ENCODE measurements around the gene PGLYRP1.

DNA sequence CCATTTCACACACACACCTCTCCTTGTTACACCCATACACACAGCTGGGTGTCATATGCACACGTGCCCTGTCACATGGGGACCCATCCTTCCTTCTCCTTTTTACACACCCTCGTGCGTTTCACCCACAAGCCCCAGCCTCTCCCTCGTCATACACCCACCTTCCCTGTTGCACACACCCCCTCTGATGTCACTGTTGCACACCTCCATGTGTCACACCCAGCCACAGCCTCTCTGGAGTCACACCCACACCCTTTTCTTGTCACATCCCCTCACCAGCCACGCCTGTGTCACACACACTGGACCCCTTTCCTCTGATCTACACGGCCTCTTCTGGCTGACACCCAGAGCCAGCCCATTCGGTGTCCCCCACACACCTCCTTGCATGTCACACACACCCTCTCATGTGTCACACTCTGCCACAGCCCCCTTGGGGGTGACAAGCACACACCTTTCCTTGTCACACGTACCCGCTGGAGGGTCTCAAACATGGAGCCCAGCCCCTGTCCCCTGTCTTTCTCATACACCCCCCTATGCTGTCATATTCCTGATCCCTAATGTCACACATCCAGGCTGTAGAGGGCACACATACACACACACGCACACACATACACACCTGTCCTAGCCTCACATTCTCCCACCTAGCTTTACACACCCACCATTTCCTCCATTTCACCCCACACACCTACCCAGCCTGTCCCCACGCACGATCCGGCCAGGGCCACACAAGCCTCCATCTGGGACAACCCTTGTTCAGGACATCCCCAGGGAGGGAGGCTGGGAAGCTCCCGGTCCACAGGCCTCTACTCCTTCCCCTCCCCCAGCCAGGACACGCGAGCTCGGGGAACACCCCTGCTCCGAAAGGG, 50.5 kb downstream of the PGLYRP1 start:
- TF ChIP-seq, protein P1, sequence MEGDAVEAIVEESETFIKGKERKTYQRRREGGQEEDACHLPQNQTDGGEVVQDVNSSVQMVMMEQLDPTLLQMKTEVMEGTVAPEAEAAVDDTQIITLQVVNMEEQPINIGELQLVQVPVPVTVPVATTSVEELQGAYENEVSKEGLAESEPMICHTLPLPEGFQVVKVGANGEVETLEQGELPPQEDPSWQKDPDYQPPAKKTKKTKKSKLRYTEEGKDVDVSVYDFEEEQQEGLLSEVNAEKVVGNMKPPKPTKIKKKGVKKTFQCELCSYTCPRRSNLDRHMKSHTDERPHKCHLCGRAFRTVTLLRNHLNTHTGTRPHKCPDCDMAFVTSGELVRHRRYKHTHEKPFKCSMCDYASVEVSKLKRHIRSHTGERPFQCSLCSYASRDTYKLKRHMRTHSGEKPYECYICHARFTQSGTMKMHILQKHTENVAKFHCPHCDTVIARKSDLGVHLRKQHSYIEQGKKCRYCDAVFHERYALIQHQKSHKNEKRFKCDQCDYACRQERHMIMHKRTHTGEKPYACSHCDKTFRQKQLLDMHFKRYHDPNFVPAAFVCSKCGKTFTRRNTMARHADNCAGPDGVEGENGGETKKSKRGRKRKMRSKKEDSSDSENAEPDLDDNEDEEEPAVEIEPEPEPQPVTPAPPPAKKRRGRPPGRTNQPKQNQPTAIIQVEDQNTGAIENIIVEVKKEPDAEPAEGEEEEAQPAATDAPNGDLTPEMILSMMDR (IDR thresholded peaks at IDR 0.05): no peak
- TF ChIP-seq EP300 (IDR thresholded peaks at IDR 0.05; ENCODE audit: low read depth) (no peak), POLR2A (IDR thresholded peaks at IDR 0.05) (no peak), POLR2AphosphoS5 (IDR thresholded peaks at IDR 0.05) (no peak)

Measured in transverse colon (tissue), 4 donors.